Measurements from ENCODE around the gene AK3.
A peak's percentile ranks its signal among the peaks of the same experiment; 100 is the strongest.
"Not testable (repeated sequence)": the region's sequence is repeated elsewhere in the genome, so short reads cannot be mapped to it uniquely, and the experiment has no call there.

The AK3 gene

GRCh38 chr9:4662989-4663792 lies 77.8 kb downstream of the AK3 start:
- DNase-seq, result no peak

DNA sequence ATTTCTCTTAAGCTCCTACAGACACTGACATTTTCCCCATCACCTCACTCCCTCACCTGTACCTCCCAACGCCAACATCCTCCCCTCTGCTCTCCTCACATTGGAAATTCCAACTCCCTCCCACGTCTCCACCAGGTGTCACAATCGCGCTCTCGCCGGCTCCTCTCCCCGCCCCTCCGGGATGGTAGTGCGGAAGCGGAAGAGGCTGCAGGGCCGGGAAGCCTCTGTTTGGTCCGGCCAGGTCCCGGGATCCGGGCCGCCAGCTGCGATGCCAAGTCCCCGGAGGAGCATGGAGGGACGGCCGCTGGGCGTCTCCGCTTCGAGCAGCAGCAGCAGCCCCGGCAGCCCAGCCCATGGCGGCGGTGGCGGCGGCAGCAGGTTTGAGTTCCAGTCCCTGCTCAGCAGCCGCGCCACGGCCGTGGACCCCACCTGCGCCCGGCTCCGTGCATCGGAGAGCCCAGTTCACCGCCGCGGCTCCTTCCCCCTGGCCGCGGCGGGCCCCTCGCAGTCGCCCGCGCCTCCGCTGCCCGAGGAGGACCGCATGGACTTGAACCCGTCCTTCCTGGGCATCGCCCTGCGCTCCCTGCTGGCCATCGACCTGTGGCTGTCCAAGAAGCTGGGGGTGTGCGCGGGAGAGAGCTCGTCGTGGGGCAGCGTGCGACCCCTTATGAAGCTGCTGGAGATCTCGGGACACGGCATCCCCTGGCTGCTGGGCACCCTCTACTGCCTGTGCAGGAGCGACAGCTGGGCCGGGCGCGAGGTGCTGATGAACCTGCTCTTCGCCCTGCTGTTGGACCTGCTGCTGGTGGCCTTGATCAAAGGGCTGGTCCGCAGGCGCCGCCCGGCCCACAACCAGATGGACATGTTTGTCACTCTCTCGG lies 78.7 kb downstream of the AK3 start, which contains the start of gene PLPP6:
Gene PLPP6 (plus strand): TSS at position 187 of the 881 bp plus-strand sequence. CDS start 82 bp downstream, at position 269.
- peak; percentile 63 to 85 for DNase-seq

- DNase-seq, result no peak
Observed at GRCh38 chr9:4661611-4662010, 79.4 kb downstream of the AK3 start.

DNA sequence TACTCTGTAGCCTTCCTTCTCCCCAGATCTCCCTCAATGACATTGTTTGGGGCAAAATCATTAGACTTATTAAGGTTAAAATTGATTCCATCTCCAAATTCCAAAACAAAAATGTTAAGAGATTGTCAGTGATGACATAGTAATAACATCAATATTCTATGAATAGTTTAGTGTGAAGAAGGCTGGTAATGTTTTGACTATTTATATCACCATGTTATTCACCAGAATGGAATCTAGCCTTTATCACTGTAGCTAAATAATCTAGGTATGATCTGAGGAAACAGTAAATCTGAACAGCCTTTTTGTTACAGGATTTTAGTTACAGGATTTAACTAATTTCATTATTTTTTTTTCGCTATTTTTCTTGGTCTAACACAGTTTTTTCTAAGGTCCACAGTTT lies 79.8 kb downstream of the AK3 start:
- DNase-seq, result no peak

GRCh38 chr9:4660665-4661064 lies 80.3 kb downstream of the AK3 start:
- not testable (repeated sequence) for DNase-seq
